AG04450 (cell line): Measurements from ENCODE around the gene EMC6. TPM values are rescaled to one million over a fixed set of nuclear protein-coding genes. Genes with fewer than 3 reads are reported as not detected.
A peak's percentile ranks its signal among the peaks of the same experiment; 100 is the strongest.

Experiments used
- CTCF ChIA-PET: fragments of 300-600, 350-600 bp; formaldehyde crosslinking; extraction: SDS; loops from one replicate; lab custom pipeline; 2022; ENCODE audit warnings: antibody characterized with exemption, inconsistent platforms; lab: Charles Lee
- POLR2A ChIA-PET: fragments of 350-600 bp; formaldehyde crosslinking; extraction: SDS; loops from one replicate; lab custom pipeline; 2021; ENCODE audit warnings: antibody characterized with exemption, inconsistent platforms; lab: Yijun Ruan, JAX
- DNase-seq: peaks from one replicate; pipeline ENCODE4 v3.0.0-alpha.2; 2011; ENCODE audit warnings: low read depth, low spot score
- H3K27ac ChIP-seq: one replicate; pipeline ENCODE4 v1.5.1; 2012; ENCODE audit warnings: low read depth, low read length, control low read depth
- H3K27me3 ChIP-seq: one replicate; pipeline ENCODE4 v1.6.0; 2012; ENCODE audit warnings: low read length; ENCODE audit not compliant: control insufficient read depth, insufficient read depth
- H3K4me3 ChIP-seq: 2 replicates; pipeline ENCODE4 v1.5.1; 2011; ENCODE audit warnings: mild to moderate bottlenecking, low read depth, low read length, control low read depth
- H3K9me3 ChIP-seq: 2 replicates; pipeline ENCODE4 v1.5.1; 2012; ENCODE audit warnings: low read length; ENCODE audit not compliant: control insufficient read depth, insufficient read depth
- polyA plus RNA-seq: library from polyadenylated mRNA; depleted of rRNA; stranded (reverse); fragments of >200 nt; gene quantifications from 2 replicates; pipeline ENCODE4 v1.2.3, GENCODE V29; 2011
- TF ChIP-seq, protein P1 (sequence below): IDR thresholded peaks from 2 replicates; pipeline ENCODE4 v1.5.1; 2011; ENCODE audit warnings: low read depth, low read length, control low read depth, inconsistent platforms

The EMC6 gene
- polyA plus RNA-seq, 1 experiment, result 23.4 TPM

DNA sequence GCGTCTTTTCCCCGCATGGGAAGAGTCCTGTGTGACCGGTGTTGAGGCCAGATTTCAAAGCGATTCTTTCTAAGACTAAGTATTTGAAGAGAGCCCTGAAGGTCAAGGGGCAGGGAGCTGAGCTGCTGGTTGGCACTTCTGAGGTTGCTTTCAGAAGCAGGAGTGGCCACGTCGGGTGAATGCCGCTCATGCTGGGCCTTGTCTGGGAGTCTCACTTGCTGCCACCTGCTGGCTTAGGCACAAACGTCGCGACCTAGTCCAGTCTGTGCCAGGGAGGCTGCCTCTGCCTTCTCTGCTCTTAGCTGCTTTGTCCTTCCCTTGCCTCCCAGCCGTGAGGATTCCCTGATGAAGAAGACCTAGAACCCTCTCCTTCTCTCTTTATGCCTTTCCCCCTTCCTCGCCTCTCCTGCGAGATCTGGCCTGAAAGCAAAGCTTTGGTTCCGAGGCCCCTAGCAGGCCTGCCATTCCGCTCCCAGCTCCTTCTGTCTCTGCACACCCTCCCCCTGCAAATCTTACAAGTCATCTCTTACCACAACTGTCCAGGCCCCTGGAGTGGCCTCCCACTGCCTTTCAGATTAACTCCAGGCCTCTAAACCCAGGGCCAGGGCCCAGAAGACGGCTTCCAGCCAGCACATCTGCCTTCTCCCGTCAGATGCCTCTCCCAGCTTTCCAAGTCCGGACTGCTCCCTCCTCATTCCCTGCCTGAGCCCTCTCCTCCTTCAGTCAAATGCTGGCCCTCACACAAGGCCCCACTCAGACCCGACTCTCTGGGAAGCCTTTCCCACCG is 20.6 kb upstream of the EMC6 start:
- Histone ChIP-seq H3K9me3 (no peaks in the 10 kb centered on the region), H3K4me3 (no peak overlapping the region), H3K27ac (no peak overlapping the region), H3K27me3 (no peaks in the 10 kb centered on the region)
- TF ChIP-seq, protein P1, sequence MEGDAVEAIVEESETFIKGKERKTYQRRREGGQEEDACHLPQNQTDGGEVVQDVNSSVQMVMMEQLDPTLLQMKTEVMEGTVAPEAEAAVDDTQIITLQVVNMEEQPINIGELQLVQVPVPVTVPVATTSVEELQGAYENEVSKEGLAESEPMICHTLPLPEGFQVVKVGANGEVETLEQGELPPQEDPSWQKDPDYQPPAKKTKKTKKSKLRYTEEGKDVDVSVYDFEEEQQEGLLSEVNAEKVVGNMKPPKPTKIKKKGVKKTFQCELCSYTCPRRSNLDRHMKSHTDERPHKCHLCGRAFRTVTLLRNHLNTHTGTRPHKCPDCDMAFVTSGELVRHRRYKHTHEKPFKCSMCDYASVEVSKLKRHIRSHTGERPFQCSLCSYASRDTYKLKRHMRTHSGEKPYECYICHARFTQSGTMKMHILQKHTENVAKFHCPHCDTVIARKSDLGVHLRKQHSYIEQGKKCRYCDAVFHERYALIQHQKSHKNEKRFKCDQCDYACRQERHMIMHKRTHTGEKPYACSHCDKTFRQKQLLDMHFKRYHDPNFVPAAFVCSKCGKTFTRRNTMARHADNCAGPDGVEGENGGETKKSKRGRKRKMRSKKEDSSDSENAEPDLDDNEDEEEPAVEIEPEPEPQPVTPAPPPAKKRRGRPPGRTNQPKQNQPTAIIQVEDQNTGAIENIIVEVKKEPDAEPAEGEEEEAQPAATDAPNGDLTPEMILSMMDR, result peak; percentile 61
- CTCF ChIA-PET, result interaction anchor here (0.6 to 4.8 kb wide), 12 partner anchors 10 to 861 kb away, joined by 3 to 28 read pairs (median 4); partner anchors contain the start of genes CTNS and SHPK
- POLR2A ChIA-PET, result interaction anchor here (0.7 to 1.3 kb wide), 3 partner anchors 9 to 599 kb away, joined by 3 read pairs; partner anchors contain the start of genes CTNS and SHPK
- no peak for DNase-seq

DNA sequence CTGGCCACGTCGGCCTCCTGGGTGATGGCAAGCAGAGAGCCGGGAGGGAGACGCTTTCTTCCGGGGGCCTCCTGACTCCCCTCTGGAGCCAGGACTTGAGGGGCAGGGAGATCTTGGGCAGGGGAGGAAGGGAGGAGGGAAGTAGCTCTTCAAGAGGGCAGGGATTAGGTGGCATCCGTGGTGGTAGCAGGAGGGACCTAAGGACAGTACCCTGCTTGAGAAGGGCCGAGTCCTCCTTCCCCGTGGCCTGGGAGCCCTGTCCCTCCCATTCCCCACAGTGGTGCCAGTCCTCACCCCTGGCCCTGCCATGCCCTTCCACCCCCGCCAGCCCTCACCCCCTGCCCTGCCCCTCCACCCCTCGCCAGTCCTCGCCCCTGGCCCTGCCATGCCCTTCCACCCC is 12.8 kb upstream of the EMC6 start:
- TF ChIP-seq, protein P1, result no peak
- Histone ChIP-seq H3K9me3 (peaks cover 5% of the 10 kb centered on the region; the same call in 1 of the 2 replicates), H3K27ac (no peak overlapping the region), H3K27me3 (no peaks in the 10 kb centered on the region), H3K4me3 (no peak overlapping the region)
- ChIA-PET POLR2A (no interaction called here), CTCF (no interaction called here)
- no peak for DNase-seq

DNA sequence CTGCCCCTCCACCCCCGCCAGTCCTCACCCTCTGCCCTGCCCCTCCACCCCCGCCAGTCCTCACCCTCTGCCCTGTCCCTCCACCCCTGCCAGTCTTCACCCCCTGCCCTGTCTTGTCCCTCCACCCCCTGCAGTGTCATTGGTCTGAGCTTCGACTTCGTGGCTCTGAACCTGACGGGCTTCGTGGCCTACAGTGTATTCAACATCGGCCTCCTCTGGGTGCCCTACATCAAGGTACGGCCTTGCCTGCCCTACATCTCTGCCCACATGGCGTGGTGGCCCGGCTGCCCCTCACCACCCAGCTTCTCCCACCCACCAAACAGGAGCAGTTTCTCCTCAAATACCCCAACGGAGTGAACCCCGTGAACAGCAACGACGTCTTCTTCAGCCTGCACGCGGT is 12.3 kb upstream of the EMC6 start:
- Histone ChIP-seq H3K4me3 (no peak overlapping the region), H3K9me3 (peaks cover 5% of the 10 kb centered on the region; the same call in 1 of the 2 replicates), H3K27me3 (no peaks in the 10 kb centered on the region), H3K27ac (no peak overlapping the region)
- ChIA-PET POLR2A (no interaction called here), CTCF (no interaction called here)
- TF ChIP-seq, protein P1, result no peak
- no peak for DNase-seq

DNA sequence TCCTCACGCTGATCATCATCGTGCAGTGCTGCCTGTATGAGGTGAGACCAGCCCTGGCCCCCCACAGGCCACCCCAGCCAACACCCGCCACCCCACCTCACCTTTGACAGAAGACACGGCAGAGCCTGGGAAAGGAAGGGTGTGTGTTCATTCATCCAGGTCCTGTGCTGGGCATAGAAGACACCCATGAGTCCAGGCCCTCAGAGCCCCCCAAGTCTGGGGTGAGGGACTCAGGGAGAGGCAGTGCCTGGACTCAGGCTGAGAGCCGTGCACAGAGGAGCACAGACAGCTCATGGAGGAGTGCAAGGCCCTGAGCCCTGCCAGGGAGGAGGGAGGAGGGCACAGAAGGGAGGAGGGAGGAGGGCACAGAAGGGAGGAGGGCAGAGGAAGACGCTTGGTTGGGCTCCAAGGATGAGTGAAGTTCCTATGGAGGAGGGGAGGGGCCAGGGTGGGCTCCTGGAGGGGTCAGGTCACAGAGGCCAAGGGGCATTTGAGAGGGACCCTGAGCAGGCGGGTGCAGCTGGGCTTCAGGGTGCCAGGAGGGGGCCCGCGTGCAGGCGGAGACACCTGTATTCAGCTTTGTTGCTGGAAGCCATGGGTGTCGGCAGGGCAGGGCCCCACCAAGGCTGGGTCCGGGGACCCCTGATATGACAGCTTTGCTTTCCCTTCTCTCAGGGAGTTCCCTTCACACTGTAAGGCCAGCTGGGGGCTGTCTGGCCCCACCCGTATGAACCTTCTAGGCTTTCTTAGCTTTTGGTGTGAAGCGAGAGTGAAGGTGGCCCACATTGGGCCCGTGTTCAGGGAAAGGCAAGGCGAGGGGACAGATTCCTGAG is 11.6 kb upstream of the EMC6 start:
- H3K9me3 ChIP-seq, result peaks cover 5% of the 10 kb centered on the region; the same call in 1 of the 2 replicates
- no peak overlapping the region for H3K27ac ChIP-seq
- no peak for DNase-seq
- H3K27me3 ChIP-seq, result no peaks in the 10 kb centered on the region
- TF ChIP-seq, protein P1, result no peak
- ChIA-PET CTCF (no interaction called here), POLR2A (interaction anchor here (1.0 kb wide), 1 partner anchor 9 kb away, joined by 3 read pairs; no protein-coding TSS in a partner anchor)
- H3K4me3 ChIP-seq, result no peak overlapping the region
